TTC549 (cell line): ENCODE results near the gene SPON2.

Experiments
- FAIRE-seq: peaks from 2 replicates; lab custom pipeline; 2012; peaks lifted over from hg19 to GRCh38; lab: Jason Lieb, UNC

Gene SPON2

GRCh38 chr4:1208970-1209704, 36.8 kb upstream of the SPON2 start:
- no peak for FAIRE-seq

GRCh38 chr4:1208266-1208961, 36.0 kb upstream of the SPON2 start:
- no peak for FAIRE-seq

- no peak for FAIRE-seq
Observed at GRCh38 chr4:1207603-1208265, 35.4 kb upstream of the SPON2 start.

GRCh38 chr4:1207157-1207470, 34.7 kb upstream of the SPON2 start:
- no peak for FAIRE-seq

GRCh38 chr4:1206299-1207156, 34.1 kb upstream of the SPON2 start:
- FAIRE-seq, result no peak

GRCh38 chr4:1205586-1206298, 33.4 kb upstream of the SPON2 start:
- FAIRE-seq, result no peak

DNA sequence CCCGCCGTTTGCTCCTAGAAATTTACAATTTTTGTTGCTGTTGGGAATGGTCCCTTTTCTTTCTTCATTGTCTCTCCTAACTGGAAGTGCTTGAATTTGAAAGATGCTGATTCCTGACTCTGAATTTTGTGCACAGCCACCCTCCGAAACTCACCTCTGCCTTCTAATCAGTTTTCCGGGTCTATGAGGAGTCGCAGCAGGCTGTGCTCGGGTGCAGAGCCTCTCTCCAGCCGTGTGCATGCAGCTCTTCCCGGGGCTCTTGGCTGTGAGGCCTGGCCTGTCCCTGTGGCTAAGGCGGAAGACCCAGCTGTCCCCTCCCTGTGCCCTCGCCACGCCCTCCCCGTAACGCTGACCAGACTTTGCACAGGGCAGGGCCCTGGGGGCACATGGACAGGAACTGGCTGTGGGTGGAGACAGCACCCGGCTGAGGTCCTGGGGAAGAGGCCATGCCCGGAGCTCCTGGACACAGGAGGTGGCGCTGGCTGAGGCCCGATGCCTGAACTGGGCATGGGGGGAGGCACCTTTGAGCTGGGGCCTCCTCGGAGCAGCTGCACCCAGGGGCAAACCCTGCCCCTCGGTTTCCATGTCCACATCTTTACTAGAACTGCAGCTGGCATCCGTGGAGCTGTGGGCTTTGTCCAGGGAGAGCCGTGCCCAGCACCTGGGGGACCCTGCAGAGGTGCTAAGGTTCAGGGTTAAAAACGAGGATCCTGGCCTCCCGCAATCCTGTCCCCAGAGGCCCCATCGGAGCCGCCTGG, 32.6 kb upstream of the SPON2 start:
- no peak for FAIRE-seq

- no peak for FAIRE-seq
Observed at GRCh38 chr4:1204286-1204827, 32.0 kb upstream of the SPON2 start.

DNA sequence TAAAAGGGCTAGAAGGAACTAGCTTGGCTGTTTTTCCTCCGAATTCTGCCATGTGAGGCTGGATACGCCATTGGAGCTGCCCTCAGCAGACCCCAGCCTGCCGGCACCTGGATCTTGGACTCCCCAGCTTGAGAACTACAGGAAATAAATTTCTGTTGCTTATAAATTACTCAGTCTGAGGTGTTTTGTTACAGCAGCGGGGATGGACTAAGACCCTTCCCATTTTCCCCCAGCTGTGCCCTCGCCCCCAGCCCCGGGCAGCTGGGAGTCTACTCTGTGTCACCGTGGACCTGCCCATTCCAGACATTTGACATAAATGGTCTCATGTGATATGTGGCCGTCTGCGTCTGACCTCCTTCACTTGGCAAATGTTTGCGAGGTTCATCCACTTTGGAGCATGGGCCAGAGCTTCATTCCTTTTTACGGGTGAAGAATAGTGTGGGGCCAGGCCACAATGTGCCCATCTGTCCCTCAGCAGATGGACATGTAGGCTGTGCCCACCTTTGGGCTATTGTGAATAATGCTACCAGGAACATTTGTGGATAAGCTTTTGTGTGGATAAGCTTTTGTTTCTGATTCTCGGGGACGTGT, 30.7 kb upstream of the SPON2 start:
- FAIRE-seq, result no peak

DNA sequence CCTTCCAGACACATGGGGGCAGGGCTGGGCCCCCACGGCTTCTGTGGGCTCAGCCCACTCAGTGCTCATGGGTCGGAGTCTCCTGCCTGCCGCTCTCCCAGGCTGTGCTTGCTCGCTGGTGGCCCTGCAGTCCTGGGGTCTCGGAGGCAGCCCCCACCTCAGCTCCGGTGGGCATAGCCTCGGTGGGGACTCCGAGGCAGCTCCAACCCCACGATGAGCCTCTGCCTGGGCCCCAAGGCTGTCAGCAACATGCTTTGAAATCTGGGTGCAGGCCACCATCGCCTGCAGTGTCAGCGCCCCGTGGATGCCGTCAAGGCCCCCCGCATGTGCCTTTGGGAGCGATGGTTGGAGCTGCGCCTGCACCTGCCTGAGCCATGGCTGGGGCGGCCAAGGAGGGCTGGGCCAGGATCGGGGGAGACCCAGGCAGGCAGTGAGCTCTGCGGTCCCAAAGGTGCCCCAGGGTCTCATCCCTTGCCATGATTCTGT, 30.2 kb upstream of the SPON2 start:
- no peak for FAIRE-seq

DNA sequence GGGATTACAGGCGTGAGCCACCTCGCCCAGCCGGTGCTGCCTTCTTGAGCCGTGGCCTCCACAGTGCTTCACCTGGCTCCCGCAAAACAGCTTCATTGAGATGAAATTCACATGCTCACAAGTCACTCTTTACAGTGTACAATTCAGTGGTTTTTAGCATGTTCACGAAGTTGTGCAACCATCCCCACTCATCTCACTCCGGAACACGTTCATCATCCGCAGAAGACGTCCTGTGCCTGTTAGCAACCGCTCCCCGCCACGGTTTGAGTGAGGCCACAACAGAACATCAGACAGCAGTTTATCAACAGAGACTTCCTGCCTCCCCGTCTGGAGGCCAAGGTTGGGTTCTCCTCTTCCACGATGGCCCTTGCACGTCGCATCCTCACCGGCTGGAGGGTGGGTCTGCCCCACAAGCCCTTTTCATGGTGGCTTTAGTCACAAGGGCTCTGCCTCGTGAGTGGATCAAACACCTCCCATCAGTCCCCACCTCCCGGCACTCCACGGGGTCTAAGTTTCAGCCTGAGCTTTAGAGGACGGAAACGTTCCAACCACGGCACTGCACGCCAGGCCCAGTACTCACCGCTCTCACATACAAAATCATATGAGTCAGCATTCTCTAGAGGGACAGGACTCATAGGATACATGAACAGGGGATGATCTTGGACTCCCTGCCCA, 29.6 kb upstream of the SPON2 start:
- no peak for FAIRE-seq

DNA sequence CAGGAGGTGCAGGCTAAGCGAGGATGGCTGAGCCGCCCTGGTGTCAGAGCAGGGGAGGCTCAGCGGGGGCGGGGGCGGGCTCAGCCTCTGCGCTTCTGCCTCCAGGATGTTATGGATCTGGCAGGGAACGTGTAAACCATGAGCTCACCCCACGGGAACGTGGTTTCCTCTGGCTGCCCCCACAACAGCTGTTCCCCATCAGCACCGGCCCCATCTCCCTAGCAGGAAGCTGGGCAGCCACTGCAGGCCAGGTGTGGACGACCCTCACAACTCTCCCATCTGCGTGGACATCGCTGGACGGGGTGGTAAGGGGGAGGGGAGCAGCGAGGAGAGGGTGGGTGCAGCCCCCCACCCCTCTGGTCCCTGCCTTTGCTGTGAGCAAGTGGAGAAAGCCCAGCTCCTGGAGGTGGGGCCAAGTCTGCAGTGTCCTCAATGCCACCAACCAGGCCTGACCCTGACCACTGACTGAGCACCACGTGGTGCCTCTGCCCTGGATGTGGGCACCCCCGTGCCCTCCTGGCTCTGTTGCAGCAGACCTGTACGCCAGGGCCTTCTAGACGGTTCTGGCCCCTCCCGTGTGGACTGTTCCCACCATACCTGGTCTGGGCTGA, 28.1 kb upstream of the SPON2 start:
- FAIRE-seq, result no peak

- no peak for FAIRE-seq
Observed at GRCh38 chr4:1199556-1200331, 27.4 kb upstream of the SPON2 start.

GRCh38 chr4:1198098-1198844, 25.9 kb upstream of the SPON2 start:
- no peak for FAIRE-seq

DNA sequence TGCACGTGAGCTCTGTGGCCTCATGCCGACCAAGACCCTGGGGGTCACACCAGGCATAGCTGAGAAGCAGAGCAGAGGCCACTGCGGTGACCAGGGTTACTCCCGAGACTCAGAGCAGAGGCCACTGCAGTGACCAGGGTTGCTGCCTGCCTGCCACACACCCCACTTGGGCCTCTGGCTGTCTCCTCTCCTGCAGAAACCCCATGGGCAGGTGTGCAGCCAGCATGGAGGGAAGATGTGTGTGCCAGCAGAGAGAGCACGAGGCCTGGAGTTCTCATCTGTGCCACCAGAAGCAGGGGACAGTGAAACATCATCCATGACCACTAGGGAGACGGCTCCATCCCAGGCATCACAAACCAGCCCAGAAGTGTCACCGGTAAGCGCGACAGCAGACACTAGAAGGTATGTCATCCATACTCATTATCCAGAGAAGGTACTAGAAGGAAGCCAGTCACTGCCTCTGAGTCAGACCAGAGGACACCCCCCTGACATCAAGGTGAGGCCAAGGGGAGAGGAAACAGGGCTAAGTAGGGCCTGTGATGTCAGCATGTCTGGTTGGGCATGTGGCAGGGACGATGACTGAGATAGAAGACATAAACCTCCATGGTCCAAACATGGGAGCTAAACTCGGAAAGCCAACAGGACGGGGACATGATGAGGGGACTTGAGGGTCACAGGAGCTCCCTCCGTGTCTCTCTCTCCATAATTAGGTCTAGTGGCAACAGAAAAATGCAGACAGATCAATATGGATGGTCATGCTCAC, 24.2 kb upstream of the SPON2 start:
- no peak for FAIRE-seq

DNA sequence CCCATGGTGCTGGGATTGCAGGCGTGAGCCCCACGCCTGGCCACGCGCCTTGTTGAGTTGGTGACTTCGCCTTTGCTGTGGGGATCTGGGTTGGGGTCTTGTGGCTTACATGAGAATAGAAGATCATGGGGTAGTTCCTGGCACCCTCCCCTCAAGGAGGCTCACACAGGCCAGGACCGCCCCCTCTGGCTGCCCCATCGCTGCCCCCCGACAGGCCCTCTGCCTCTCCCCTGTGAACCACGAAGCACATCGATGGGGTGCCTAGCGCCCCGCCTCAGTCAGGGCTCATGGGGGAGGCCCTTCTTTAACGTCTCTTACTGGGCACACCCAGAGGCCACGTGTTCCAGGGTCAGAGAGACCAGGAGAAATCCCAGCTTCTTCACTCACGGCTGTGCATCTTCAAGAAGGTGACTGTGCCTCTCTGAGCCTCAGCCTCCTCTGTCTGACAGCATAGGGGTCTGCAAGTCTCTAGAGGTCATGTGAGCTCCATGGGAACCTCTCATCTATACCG, 23.6 kb upstream of the SPON2 start:
- FAIRE-seq, result no peak
